Motor neuron (in vitro differentiated cells): ENCODE results near the gene NAA11. TPM values are rescaled to one million over a fixed set of nuclear protein-coding genes. Genes with fewer than 3 reads are reported as not detected.

Source experiments
- ATAC-seq, 8 experiments: fragments of 200-7000 bp; cut with Tn5 transposase; replicated peaks in 6 of 8; 2 replicates each; pipeline ENCODE4 v1.8.0; 2021; ENCODE audit warnings: mild to moderate bottlenecking in 8 of 8, moderate library complexity in 8 of 8
- H3K27ac ChIP-seq, 2 donors: fragments of 250-450 bp; sonication (Bioruptor Pico); 2 replicates each; pipeline ENCODE4 v1.9.0; 2021; ENCODE audit warnings: antibody characterized with exemption in 2 of 2, mild to moderate bottlenecking in 2 of 2, moderate library complexity in 1 of 2
- H3K4me1 ChIP-seq, 2 donors: fragments of 250-450 bp; sonication (Bioruptor Pico); replicated peaks in 1 of 2; 2 replicates each; pipeline ENCODE4 v1.6.1; 2021; ENCODE audit warnings: antibody characterized with exemption in 2 of 2, mild to moderate bottlenecking in 2 of 2, moderate library complexity in 1 of 2
- H3K4me3 ChIP-seq, 5 donors: fragments of 250-450 bp; sonication (Bioruptor Pico); 2 replicates each; pipeline ENCODE4 v1.9.0; 2021; ENCODE audit warnings: antibody characterized with exemption in 5 of 5, mild to moderate bottlenecking in 5 of 5, moderate library complexity in 4 of 5
- WGBS, 10 experiments: fragments of 450-650 bp; shearing (Covaris generic); methylation state at CpG; one replicate each; pipeline ENCODE4 v1.0.0; 2022; 5-methylcytosine and 5-hydroxymethylcytosine counted together
- in situ Hi-C, 9 experiments: fragments of 400-800 bp; cut with MboI; loops; one replicate each; pipeline ENCODE4 v1.15.0; 2021; ENCODE audit warnings: low sequenced_read_pairs in 9 of 9, low pct_unique_long_range_greater_than_20kb in 2 of 9; ENCODE audit not compliant: unreplicated experiment in 9 of 9
- total RNA-seq, 8 experiments: library from RNA; unstranded; fragments of 300-600 nt; gene quantifications; 2 replicates each; pipeline versions ENCODE4 v1.2.3 to v1.2.4, GENCODE V29; 2022

The NAA11 gene
- total RNA-seq, 8 experiments from 2014 or later: 0.05 to 3.3 (median 0.52) TPM; not detected in 4

DNA sequence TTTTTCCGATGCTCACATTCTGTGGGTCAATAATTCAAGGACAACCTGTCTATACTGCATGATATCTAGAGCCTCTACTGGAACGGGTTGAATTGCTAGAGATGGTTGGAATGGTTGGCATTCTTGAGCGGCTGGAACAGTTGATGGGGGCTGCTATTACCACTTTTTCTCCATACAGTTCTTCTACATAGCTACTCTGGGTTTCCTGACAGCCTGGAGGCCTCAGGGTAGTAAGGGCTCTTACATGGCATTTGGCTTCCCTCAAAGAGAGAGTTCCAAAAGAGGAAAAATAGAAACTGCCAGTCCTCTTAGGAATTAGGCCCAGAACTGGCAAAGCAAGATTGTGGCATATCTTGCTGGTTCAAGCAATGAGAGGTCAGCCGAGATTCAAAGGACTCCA lies 53.1 kb downstream of the NAA11 start:
- in situ Hi-C loops: no loop called here
- H3K27ac ChIP-seq: no peak overlapping the region
- peaks cover 0 to 8% of the 10 kb centered on the region in 2 donors for H3K4me1 ChIP-seq
- no peak overlapping the region for H3K4me3 ChIP-seq
- no peak for ATAC-seq
- WGBS, 10 experiments: 0 to 100% (median 82%) methylated on average over 1 to 4 of the region's 4 CpGs

DNA sequence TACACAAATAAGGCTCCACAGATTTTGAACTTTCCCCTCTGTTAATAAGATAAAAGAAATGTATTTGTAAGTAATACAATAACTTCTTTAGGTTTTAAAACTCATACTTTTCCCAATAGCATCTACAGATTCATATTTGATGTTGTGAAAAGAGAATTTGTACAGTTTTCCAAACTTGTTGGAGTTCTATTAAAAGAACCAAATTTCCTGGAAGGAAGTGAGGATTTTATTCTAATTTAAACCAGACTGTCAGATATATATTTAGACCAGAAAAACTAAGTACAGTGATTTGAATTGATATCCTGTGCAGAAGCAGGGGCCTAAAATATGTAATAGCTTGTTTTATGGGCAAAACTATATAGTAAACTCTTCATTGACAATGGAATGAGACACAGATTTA lies 53.7 kb downstream of the NAA11 start:
- H3K4me3 ChIP-seq: no peak overlapping the region
- H3K4me1 ChIP-seq: peaks cover 0 to 8% of the 10 kb centered on the region in 2 donors
- in situ Hi-C loops: no loop called here
- no peak for ATAC-seq
- no peak overlapping the region for H3K27ac ChIP-seq

DNA sequence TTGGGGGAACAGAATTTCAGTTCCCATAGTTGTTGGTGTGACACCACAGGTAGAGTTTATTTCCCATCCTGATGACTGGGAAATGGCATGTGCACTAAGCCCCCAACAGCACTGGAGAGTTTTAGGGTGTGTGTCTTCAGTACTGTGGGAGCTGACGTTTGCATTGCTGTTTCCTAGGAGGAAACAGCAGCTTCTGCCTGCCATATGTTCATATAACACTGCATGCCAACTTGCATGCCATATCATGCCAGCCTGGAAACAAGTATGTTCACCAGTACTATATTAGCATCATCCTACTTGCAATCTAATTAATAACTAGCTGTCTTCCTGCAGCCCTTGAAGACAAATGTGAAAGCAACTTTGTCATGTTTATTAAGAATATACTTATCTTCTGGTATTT lies 58.2 kb downstream of the NAA11 start:
- no peak for ATAC-seq
- in situ Hi-C loops: no loop called here
- Histone ChIP-seq H3K27ac (no peak overlapping the region), H3K4me1 (peaks cover 7 to 10% of the 10 kb centered on the region in 2 donors), H3K4me3 (no peak overlapping the region)
- 0 to 100% (median 80%) methylated on average over 1 of the region's 1 CpG; no CpG with 5 or more reads in 5 of the 10 experiments for WGBS, 10 experiments

Other genes with a start within 250 kb of the NAA11 start
- gene GK2, start 82.2 kb upstream of the NAA11 start, total RNA-seq: under 1 TPM in 2 of 8 experiments, not detected in 6; 0.08 to 0.14 TPM